GM12801 (cell line): ENCODE data around the gene PDLIM3.

Source experiments
- TF ChIP-seq, protein P1 (sequence below): IDR thresholded peaks from one replicate; pipeline ENCODE4 v1.5.1; 2011; ENCODE audit warnings: control low read depth; ENCODE audit not compliant: insufficient read length; ENCODE audit errors: extremely low read depth

PDLIM3 gene

GRCh38 chr4:185538806-185539205, 3.5 kb upstream of the PDLIM3 start:
- TF ChIP-seq, protein P1, sequence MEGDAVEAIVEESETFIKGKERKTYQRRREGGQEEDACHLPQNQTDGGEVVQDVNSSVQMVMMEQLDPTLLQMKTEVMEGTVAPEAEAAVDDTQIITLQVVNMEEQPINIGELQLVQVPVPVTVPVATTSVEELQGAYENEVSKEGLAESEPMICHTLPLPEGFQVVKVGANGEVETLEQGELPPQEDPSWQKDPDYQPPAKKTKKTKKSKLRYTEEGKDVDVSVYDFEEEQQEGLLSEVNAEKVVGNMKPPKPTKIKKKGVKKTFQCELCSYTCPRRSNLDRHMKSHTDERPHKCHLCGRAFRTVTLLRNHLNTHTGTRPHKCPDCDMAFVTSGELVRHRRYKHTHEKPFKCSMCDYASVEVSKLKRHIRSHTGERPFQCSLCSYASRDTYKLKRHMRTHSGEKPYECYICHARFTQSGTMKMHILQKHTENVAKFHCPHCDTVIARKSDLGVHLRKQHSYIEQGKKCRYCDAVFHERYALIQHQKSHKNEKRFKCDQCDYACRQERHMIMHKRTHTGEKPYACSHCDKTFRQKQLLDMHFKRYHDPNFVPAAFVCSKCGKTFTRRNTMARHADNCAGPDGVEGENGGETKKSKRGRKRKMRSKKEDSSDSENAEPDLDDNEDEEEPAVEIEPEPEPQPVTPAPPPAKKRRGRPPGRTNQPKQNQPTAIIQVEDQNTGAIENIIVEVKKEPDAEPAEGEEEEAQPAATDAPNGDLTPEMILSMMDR = no peak

- TF ChIP-seq, protein P1 = no peak
Measured at GRCh38 chr4:185536411-185536709, 1.1 kb upstream of the PDLIM3 start.

GRCh38 chr4:185535612-185536410, 504 bp upstream of the PDLIM3 start:
- TF ChIP-seq, protein P1 = no peak

GRCh38 chr4:185534511-185534865, 819 bp downstream of the PDLIM3 start:
- TF ChIP-seq, protein P1 = no peak

DNA sequence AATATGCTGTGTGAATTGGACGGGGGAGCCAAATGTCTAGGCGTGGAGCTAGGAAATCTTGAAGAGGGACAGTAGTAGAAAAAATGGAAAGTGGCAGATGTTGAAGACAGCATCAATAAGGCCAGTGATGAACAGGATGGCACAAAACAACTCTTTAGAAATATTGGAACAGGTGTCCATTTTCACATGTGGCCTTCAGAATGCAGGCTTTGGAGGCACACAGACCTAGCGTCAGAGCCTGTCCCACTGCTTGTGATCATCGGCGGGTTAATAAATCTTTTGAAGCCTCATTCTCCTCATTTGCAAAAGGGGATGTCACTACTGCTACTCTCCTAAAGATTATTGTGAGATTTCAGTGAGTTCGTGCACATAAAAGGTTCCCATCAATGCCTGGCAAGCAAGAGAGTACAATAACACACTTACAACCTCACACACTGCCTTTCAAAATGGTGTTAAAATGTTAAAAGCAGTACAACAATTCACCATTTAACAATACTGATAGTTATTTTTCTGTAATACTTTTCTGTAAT, 2.4 kb downstream of the PDLIM3 start:
- TF ChIP-seq, protein P1 = no peak

GRCh38 chr4:185532293-185532692, 3.0 kb downstream of the PDLIM3 start:
- TF ChIP-seq, protein P1 = no peak

DNA sequence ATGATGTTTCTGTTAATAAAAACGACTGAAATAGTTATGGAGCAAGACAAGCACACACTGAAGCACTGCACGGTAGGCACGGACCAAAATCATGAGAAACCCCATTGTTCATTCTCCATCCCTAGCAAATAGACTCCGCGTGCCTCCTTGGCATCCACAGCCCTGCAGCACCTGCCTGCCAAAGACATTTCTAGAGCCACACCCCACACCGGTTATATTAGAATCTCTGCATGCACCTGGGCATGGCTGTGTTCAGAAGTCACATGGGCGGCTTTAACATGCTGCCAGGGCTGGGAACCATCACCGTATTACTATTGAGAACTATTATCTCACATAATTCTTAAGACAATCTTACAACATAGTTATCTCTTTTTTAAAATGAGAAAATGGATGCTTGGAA, 5.9 kb downstream of the PDLIM3 start:
- TF ChIP-seq, protein P1 = no peak
